Measurements from ENCODE around the gene TMEM94.

The TMEM94 gene

GRCh38 chr17:75501378-75502071, 45.1 kb downstream of the TMEM94 start:
- Histone ChIP-seq H3K9me3 (no peaks in the 10 kb centered on the region), H3K27me3 (ENCODE audit: low read depth) (no peaks in the 10 kb centered on the region), H3K4me1 (no peaks in the 10 kb centered on the region), H3K36me3 (replicated peaks) (peaks cover 47% of the 10 kb centered on the region), H3K4me3 (no peak overlapping the region)
- in situ Hi-C loops (cut with MboI; ENCODE audit: low sequenced_read_pairs) = no loop called here
- no peak for DNase-seq (ENCODE audit: low spot score in 2 of 2)

- in situ Hi-C loops (cut with MboI; ENCODE audit: low sequenced_read_pairs) = no loop called here
- H3K4me3 ChIP-seq = no peak overlapping the region
- H3K4me1 ChIP-seq = no peaks in the 10 kb centered on the region
- H3K9me3 ChIP-seq = no peaks in the 10 kb centered on the region
- H3K36me3 ChIP-seq (replicated peaks) = peaks cover 47% of the 10 kb centered on the region
- no peaks in the 10 kb centered on the region for H3K27me3 ChIP-seq (ENCODE audit: low read depth)
- no peak for DNase-seq (ENCODE audit: low spot score in 2 of 2)
Measured at GRCh38 chr17:75502072-75502720, 45.8 kb downstream of the TMEM94 start.

- no peaks in the 10 kb centered on the region for H3K27me3 ChIP-seq (ENCODE audit: low read depth)
- in situ Hi-C loops (cut with MboI; ENCODE audit: low sequenced_read_pairs) = no loop called here
- H3K9me3 ChIP-seq = no peaks in the 10 kb centered on the region
- peaks cover 44% of the 10 kb centered on the region for H3K36me3 ChIP-seq (replicated peaks)
- no peak for DNase-seq (ENCODE audit: low spot score in 2 of 2)
- no peaks in the 10 kb centered on the region for H3K4me1 ChIP-seq
- H3K4me3 ChIP-seq = no peak overlapping the region
Measured at GRCh38 chr17:75502721-75503329, 46.4 kb downstream of the TMEM94 start.

GRCh38 chr17:75503337-75503950, 47.0 kb downstream of the TMEM94 start:
- no peaks in the 10 kb centered on the region for H3K9me3 ChIP-seq
- peaks cover 38% of the 10 kb centered on the region for H3K36me3 ChIP-seq (replicated peaks)
- in situ Hi-C loops (cut with MboI; ENCODE audit: low sequenced_read_pairs) = no loop called here

GRCh38 chr17:75503976-75504346, 47.5 kb downstream of the TMEM94 start:
- DNase-seq (ENCODE audit: low spot score in 2 of 2) = no peak
- Histone ChIP-seq H3K9me3 (no peaks in the 10 kb centered on the region), H3K4me3 (no peak overlapping the region), H3K36me3 (replicated peaks) (peaks cover 34% of the 10 kb centered on the region), H3K27me3 (ENCODE audit: low read depth) (no peaks in the 10 kb centered on the region), H3K4me1 (no peaks in the 10 kb centered on the region)
- in situ Hi-C loops (cut with MboI; ENCODE audit: low sequenced_read_pairs) = no loop called here

More at GRCh38 chr17:75503337-75503950, 47.0 kb downstream of the TMEM94 start:
- Histone ChIP-seq H3K4me3 (no peak overlapping the region), H3K4me1 (no peaks in the 10 kb centered on the region), H3K27me3 (ENCODE audit: low read depth) (no peaks in the 10 kb centered on the region)
- no peak for DNase-seq (ENCODE audit: low spot score in 2 of 2)

- Histone ChIP-seq H3K4me1 (no peaks in the 10 kb centered on the region), H3K4me3 (no peak overlapping the region), H3K36me3 (replicated peaks) (peaks cover 31% of the 10 kb centered on the region), H3K9me3 (no peaks in the 10 kb centered on the region), H3K27me3 (ENCODE audit: low read depth) (no peaks in the 10 kb centered on the region)
- in situ Hi-C loops (cut with MboI; ENCODE audit: low sequenced_read_pairs) = no loop called here
- DNase-seq (ENCODE audit: low spot score in 2 of 2) = peak in 1 of 2 experiments; percentile 59
Measured at GRCh38 chr17:75504347-75505151, 48.1 kb downstream of the TMEM94 start.

GRCh38 chr17:75505152-75505409, 48.6 kb downstream of the TMEM94 start:
- H3K27me3 ChIP-seq (ENCODE audit: low read depth) = no peaks in the 10 kb centered on the region
- H3K4me1 ChIP-seq = no peaks in the 10 kb centered on the region
- H3K4me3 ChIP-seq = no peak overlapping the region
- H3K9me3 ChIP-seq = no peaks in the 10 kb centered on the region
- no peak for DNase-seq (ENCODE audit: low spot score in 2 of 2)
- in situ Hi-C loops (cut with MboI; ENCODE audit: low sequenced_read_pairs) = no loop called here
- H3K36me3 ChIP-seq (replicated peaks) = peaks cover 26% of the 10 kb centered on the region

- DNase-seq (ENCODE audit: low spot score in 2 of 2) = no peak
- Histone ChIP-seq H3K36me3 (replicated peaks) (peaks cover 20% of the 10 kb centered on the region), H3K9me3 (no peaks in the 10 kb centered on the region), H3K4me3 (no peak overlapping the region), H3K4me1 (no peaks in the 10 kb centered on the region), H3K27me3 (ENCODE audit: low read depth) (no peaks in the 10 kb centered on the region)
- in situ Hi-C loops (cut with MboI; ENCODE audit: low sequenced_read_pairs) = no loop called here
Measured at GRCh38 chr17:75505640-75506039, 49.2 kb downstream of the TMEM94 start.

GRCh38 chr17:75506134-75506533, 49.7 kb downstream of the TMEM94 start:
- in situ Hi-C loops (cut with MboI; ENCODE audit: low sequenced_read_pairs) = no loop called here
- H3K4me1 ChIP-seq = no peaks in the 10 kb centered on the region
- no peaks in the 10 kb centered on the region for H3K27me3 ChIP-seq (ENCODE audit: low read depth)
- no peak for DNase-seq (ENCODE audit: low spot score in 2 of 2)
- no peaks in the 10 kb centered on the region for H3K9me3 ChIP-seq
- peaks cover 15% of the 10 kb centered on the region for H3K36me3 ChIP-seq (replicated peaks)
- H3K4me3 ChIP-seq = no peak overlapping the region

GRCh38 chr17:75506888-75507287, 50.5 kb downstream of the TMEM94 start:
- DNase-seq (ENCODE audit: low spot score in 2 of 2) = no peak
- Histone ChIP-seq H3K4me3 (no peak overlapping the region), H3K27me3 (ENCODE audit: low read depth) (no peaks in the 10 kb centered on the region), H3K4me1 (no peaks in the 10 kb centered on the region), H3K9me3 (no peaks in the 10 kb centered on the region), H3K36me3 (replicated peaks) (peaks cover 13% of the 10 kb centered on the region)
- in situ Hi-C loops (cut with MboI; ENCODE audit: low sequenced_read_pairs) = no loop called here

GRCh38 chr17:75507733-75508719, 51.6 kb downstream of the TMEM94 start:
- Histone ChIP-seq H3K36me3 (replicated peaks) (peaks cover 13% of the 10 kb centered on the region), H3K27me3 (ENCODE audit: low read depth) (no peaks in the 10 kb centered on the region), H3K4me1 (0 out of 2 replicates have a peak, but pooled peaks cover under 1% of the 10 kb centered on the region), H3K9me3 (no peaks in the 10 kb centered on the region), H3K4me3 (no peak overlapping the region)
- in situ Hi-C loops (cut with MboI; ENCODE audit: low sequenced_read_pairs) = no loop called here
- DNase-seq (ENCODE audit: low spot score in 2 of 2) = no peak

GRCh38 chr17:75508931-75509361, 52.5 kb downstream of the TMEM94 start:
- in situ Hi-C loops (cut with MboI; ENCODE audit: low sequenced_read_pairs) = no loop called here
- H3K36me3 ChIP-seq (replicated peaks) = peaks cover 15% of the 10 kb centered on the region

More at GRCh38 chr17:75508931-75509361, 52.5 kb downstream of the TMEM94 start:
- no peak overlapping the region for H3K4me3 ChIP-seq
- no peaks in the 10 kb centered on the region for H3K27me3 ChIP-seq (ENCODE audit: low read depth)
- 0 out of 2 replicates have a peak, but pooled peaks cover 10% of the 10 kb centered on the region for H3K4me1 ChIP-seq
- DNase-seq (ENCODE audit: low spot score in 2 of 2) = no peak
- no peaks in the 10 kb centered on the region for H3K9me3 ChIP-seq

All from HAP-1 (cell line).